ENCODE data around the gene JMJD1C.

The JMJD1C gene

DNA sequence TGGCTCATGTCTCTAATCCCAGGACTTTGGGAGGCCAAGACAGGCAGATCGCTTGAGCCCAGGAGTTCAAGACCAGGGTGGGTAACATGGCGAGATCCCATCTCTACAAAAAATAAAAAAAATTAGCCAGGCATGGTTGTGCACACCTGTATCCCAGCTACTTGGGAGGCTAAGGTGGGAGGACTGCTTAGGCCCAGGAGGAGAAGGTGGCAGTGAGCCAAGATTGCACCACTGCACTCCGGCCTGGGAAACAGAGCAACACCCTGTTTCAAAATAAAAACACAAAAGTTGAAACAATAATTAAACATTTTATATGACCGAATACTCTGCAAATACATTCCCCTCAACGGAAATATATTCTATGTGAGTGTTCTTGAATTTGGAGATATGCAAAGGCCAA, 40.3 kb downstream of the JMJD1C start:
- no peak for DNase-seq (ENCODE audit: extremely low read depth, low read depth)

DNA sequence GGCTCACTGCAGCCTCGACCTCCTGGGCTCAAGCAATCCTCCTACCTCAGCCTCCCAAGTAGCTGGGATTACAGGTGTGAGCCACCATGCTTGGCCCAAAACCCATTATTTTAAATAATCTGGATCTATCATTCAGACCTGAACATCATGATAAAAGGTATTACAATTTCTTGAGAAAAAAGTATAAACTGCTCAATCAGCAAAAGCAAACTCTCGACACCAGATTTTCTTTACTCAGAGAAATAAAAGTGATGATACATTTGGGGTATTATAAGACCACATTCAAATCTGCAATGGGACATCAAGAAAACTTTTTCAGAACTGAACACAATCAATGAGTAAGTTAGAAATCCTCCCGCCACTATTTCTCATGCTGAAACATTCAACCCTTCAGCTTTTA, 41.2 kb downstream of the JMJD1C start:
- no peak for DNase-seq (ENCODE audit: extremely low read depth, low read depth)
- TF ChIP-seq CTCF (IDR thresholded peaks at IDR 0.05; ENCODE audit: low read depth, low read length) = no peak

More for the DNA sequence above, 40.3 kb downstream of the JMJD1C start:
- no peak for TF ChIP-seq CTCF (IDR thresholded peaks at IDR 0.05; ENCODE audit: low read depth, low read length)

GRCh38 chr10:63423494-63423893, 42.3 kb downstream of the JMJD1C start:
- DNase-seq (ENCODE audit: extremely low read depth, low read depth) = no peak
- TF ChIP-seq CTCF (IDR thresholded peaks at IDR 0.05; ENCODE audit: low read depth, low read length) = no peak

- no peak for TF ChIP-seq CTCF (IDR thresholded peaks at IDR 0.05; ENCODE audit: low read depth, low read length)
Observed at GRCh38 chr10:63421591-63421990, 44.2 kb downstream of the JMJD1C start.

DNA sequence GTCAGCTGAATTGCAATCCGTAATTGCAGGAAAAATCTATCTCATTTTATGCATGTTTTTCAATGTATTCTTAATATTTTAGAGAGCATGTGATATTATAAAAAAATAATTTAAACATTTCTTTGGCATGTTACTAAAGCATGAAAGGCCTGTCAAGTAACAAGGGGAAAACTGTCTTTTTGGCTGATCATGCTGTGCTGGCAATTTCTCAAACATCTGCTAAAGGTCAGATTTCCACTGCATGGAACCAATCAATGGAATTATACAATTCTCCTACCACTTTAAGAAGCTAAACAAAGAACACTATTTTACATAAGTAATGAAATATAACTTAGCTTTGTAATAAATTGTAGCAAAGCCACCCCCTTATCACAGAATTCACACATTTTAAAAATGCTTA, 49.4 kb downstream of the JMJD1C start:
- DNase-seq (ENCODE audit: extremely low read depth, low read depth) = no peak
- no peak for TF ChIP-seq CTCF (IDR thresholded peaks at IDR 0.05; ENCODE audit: low read depth, low read length)

More at GRCh38 chr10:63421591-63421990, 44.2 kb downstream of the JMJD1C start:
- DNase-seq (ENCODE audit: extremely low read depth, low read depth) = no peak

DNA sequence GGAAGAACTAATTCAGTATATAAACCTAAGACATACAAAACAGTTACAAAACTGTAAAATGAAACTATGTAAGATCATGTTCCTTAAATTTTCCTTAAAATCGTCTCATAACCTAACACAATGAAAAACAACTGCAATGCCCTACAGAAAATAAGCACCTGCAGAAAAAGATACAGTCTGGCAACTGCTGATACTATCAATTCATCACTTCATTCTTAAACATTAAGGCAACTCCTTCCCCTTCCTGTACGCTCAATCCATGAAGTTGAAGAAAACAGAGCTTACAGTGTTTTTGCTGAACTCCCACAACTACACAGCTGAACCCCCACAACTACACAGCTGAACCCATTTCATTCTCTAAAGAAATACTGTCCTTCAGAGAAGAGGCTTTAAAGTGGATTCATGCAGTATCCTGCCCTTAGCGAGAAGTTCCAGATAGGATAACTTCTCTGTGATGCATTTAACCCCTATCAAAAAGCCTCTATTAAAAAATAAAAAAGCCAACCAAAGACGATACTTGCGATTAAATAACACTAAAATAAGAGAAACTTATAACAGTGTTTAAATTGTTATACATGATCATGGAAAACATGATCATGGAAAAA, 50.0 kb downstream of the JMJD1C start:
- DNase-seq (ENCODE audit: extremely low read depth, low read depth) = no peak
- TF ChIP-seq CTCF (IDR thresholded peaks at IDR 0.05; ENCODE audit: low read depth, low read length) = no peak

GRCh38 chr10:63414481-63415260, 51.1 kb downstream of the JMJD1C start:
- no peak for DNase-seq (ENCODE audit: extremely low read depth, low read depth)
- no peak for TF ChIP-seq CTCF (IDR thresholded peaks at IDR 0.05; ENCODE audit: low read depth, low read length)

Measured in AG09319 (cell line).